ENCODE measurements around the gene CMTM3. TPM values are rescaled to one million over a fixed set of nuclear protein-coding genes. Genes with fewer than 3 reads are reported as not detected.

Gene CMTM3
- total and polyA plus RNA-seq, 10 donors: 16.2 to 53.1 (median 39.1) TPM

DNA sequence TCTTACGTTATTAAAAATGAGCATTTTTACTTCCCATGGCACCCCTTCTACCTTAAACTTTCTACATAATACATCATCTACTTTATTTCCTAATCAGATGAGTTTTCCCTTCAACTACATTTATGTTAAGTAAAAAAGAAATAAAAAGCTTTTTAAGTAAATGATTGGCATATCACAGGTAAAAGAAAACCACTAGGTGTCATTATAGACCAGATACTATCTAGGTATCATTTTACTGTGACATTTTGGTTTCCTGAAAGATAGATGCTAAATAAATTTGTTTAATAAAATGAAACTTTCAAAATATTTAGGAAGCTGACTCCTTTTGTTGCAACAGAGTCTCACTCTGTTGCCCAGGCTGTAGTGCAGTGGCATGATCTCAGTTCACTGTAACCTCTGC is 42.1 kb upstream of the CMTM3 start:
- no peak for DNase-seq
- intact Hi-C loops (cut with DNase I; ENCODE audit: low total_unique reads): loop anchor here (5.0 kb wide), 1 partner anchor 75 kb away; no protein-coding TSS in a partner anchor
- H3K4me3 ChIP-seq: no peak overlapping the region
- H3K4me1 ChIP-seq: peaks cover 5 to 83% (median 47%) of the 10 kb centered on the region in 6 donors
- peak overlapping the region in 3 of 8 donors; percentile 21 to 59 (median 22) for H3K27ac ChIP-seq
- H3K9me3 ChIP-seq: no peaks in the 10 kb centered on the region
- peaks cover 0 to 100% (median 50%) of the 10 kb centered on the region in 6 donors for H3K36me3 ChIP-seq
- 62 to 81% (median 73%) methylated on average over 1 of the region's 1 CpG for WGBS, 5 donors
- TF ChIP-seq POLR2AphosphoS5 (IDR thresholded peaks at IDR 0.05) (no peak), POLR2A (IDR thresholded peaks at IDR 0.05) (no peak)
- TF ChIP-seq, protein P1, sequence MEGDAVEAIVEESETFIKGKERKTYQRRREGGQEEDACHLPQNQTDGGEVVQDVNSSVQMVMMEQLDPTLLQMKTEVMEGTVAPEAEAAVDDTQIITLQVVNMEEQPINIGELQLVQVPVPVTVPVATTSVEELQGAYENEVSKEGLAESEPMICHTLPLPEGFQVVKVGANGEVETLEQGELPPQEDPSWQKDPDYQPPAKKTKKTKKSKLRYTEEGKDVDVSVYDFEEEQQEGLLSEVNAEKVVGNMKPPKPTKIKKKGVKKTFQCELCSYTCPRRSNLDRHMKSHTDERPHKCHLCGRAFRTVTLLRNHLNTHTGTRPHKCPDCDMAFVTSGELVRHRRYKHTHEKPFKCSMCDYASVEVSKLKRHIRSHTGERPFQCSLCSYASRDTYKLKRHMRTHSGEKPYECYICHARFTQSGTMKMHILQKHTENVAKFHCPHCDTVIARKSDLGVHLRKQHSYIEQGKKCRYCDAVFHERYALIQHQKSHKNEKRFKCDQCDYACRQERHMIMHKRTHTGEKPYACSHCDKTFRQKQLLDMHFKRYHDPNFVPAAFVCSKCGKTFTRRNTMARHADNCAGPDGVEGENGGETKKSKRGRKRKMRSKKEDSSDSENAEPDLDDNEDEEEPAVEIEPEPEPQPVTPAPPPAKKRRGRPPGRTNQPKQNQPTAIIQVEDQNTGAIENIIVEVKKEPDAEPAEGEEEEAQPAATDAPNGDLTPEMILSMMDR (IDR thresholded peaks at IDR 0.05 in 8 of 11, conservative IDR thresholded peaks at IDR 0.05 in 3 of 11): peak in 4 of 11 experiments; percentile 21 to 38 (median 28)
- no peaks in the 10 kb centered on the region for H3K27me3 ChIP-seq (replicated peaks in 1 of 7)

DNA sequence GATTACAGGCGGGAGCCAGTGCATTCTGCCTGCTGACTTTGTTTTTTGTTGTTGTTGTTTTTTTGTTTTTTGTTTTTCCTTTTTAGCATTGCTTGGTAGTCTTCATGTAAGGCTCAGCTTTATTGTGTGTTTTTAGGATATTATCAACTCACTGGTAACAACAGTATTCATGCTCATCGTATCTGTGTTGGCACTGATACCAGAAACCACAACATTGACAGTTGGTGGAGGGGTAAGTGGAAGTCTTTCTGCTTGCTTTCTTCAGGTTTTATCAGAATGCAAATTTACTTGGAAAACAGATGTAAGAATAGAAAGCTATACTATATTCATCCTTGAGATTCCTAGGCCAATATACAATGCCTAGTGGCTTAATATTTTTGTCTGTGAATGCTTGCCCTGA is 41.5 kb upstream of the CMTM3 start:
- Histone ChIP-seq H3K27ac (peak overlapping the region in 3 of 8 donors; percentile 21 to 59 (median 22)), H3K4me3 (no peak overlapping the region), H3K4me1 (peaks cover 5 to 77% (median 44%) of the 10 kb centered on the region in 6 donors), H3K27me3 (replicated peaks in 1 of 7) (no peaks in the 10 kb centered on the region), H3K36me3 (peaks cover 0 to 99% (median 50%) of the 10 kb centered on the region in 6 donors), H3K9me3 (no peaks in the 10 kb centered on the region)
- 66 to 82% (median 71%) methylated on average over 2 of the region's 2 CpGs for whole genome bisulfite sequencing, 5 donors
- intact Hi-C loops (cut with DNase I; ENCODE audit: low total_unique reads): loop anchor here (5.0 kb wide), 1 partner anchor 76 kb away; no protein-coding TSS in a partner anchor
- no peak for DNase-seq
- TF ChIP-seq, protein P1 (IDR thresholded peaks at IDR 0.05 in 8 of 11, conservative IDR thresholded peaks at IDR 0.05 in 3 of 11): no peak
- TF ChIP-seq POLR2A (IDR thresholded peaks at IDR 0.05) (no peak), POLR2AphosphoS5 (IDR thresholded peaks at IDR 0.05) (no peak)

DNA sequence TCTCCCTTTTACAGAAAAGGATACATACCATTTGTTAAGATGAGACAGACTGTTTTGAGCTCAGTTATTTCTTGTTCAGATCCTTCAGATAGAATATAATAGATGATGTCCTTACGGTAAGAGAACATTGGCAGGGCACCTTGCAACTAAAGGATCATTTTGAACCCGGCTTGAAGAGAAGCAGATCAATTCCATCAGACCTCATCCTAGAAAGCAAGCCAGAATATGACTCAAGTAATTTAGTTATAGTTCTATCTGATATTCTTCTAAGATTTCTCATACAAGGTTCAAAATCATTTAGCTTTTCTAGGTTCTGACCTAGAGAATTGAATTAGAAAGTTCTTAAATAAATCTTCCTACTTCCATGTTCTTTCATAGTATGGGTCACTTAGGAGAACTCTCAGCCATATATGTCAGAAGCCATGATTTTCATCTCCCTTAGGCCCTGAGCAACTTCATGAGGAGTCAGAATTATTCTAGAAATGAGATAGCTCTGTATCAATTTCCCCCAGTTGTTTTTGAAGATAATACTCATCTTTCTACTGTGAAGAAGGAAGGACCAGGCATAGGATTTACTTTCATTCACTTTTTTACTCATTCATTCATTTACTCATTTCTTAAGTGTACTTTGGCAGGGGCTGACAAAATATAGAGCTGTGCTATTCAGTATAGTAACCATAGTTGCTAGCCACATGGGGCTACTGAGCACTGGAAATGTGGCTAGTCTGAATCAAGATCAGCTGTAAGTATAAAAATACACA is 40.8 kb upstream of the CMTM3 start:
- H3K4me1 ChIP-seq: peaks cover 5 to 69% (median 42%) of the 10 kb centered on the region in 6 donors
- TF ChIP-seq POLR2AphosphoS5 (IDR thresholded peaks at IDR 0.05): no peak
- TF ChIP-seq POLR2A (IDR thresholded peaks at IDR 0.05): no peak
- TF ChIP-seq, protein P1 (IDR thresholded peaks at IDR 0.05 in 8 of 11, conservative IDR thresholded peaks at IDR 0.05 in 3 of 11): no peak
- H3K27ac ChIP-seq: peak overlapping the region in 1 of 8 donors; percentile 9
- H3K27me3 ChIP-seq (replicated peaks in 1 of 7): no peaks in the 10 kb centered on the region
- WGBS, 5 donors: 78 to 96% (median 92%) methylated on average over 2 of the region's 2 CpGs
- H3K4me3 ChIP-seq: no peak overlapping the region
- H3K36me3 ChIP-seq: peaks cover 0 to 92% (median 43%) of the 10 kb centered on the region in 6 donors
- H3K9me3 ChIP-seq: no peaks in the 10 kb centered on the region
- no peak for DNase-seq
- intact Hi-C loops (cut with DNase I; ENCODE audit: low total_unique reads): loop anchor here (5.0 kb wide), 1 partner anchor 76 kb away; no protein-coding TSS in a partner anchor
